GM12864 (cell line): Measurements from ENCODE around the gene DMRT1.

Source experiments
- DNase-seq: peaks from one replicate; pipeline ENCODE4 v3.0.0-alpha.2; 2011; ENCODE audit warnings: low read depth
- H3K4me3 ChIP-seq: 2 replicates; pipeline ENCODE4 v1.5.1; 2011; ENCODE audit warnings: mild to moderate bottlenecking, low read depth, low read length, control low read depth
- CTCF ChIP-seq: IDR thresholded peaks from 2 replicates; pipeline ENCODE4 v1.5.1; 2011; ENCODE audit warnings: low read depth, mild to moderate bottlenecking, moderate library complexity, low read length, control low read depth, inconsistent platforms; ENCODE audit errors: missing control alignments

The DMRT1 gene

GRCh38 chr9:942805-943580, 101.5 kb downstream of the DMRT1 start:
- no peak for TF ChIP-seq CTCF
- no peak for DNase-seq
- H3K4me3 ChIP-seq = no peak overlapping the region

GRCh38 chr9:947985-948384, 106.5 kb downstream of the DMRT1 start:
- no peak for TF ChIP-seq CTCF
- no peak overlapping the region for H3K4me3 ChIP-seq
- DNase-seq = no peak

- DNase-seq = no peak
- H3K4me3 ChIP-seq = no peak overlapping the region
- TF ChIP-seq CTCF = no peak
These were observed 107.0 kb downstream of the DMRT1 start for GRCh38 chr9:948497-948896.

GRCh38 chr9:950139-950538, 108.6 kb downstream of the DMRT1 start:
- no peak overlapping the region for H3K4me3 ChIP-seq
- no peak for TF ChIP-seq CTCF
- DNase-seq = no peak

GRCh38 chr9:952546-952945, 111.0 kb downstream of the DMRT1 start:
- DNase-seq = no peak
- H3K4me3 ChIP-seq = no peak overlapping the region
- no peak for TF ChIP-seq CTCF

GRCh38 chr9:959105-959504, 117.6 kb downstream of the DMRT1 start:
- no peak for DNase-seq
- no peak for TF ChIP-seq CTCF
- H3K4me3 ChIP-seq = no peak overlapping the region

- H3K4me3 ChIP-seq = no peak overlapping the region
- no peak for DNase-seq
- no peak for TF ChIP-seq CTCF
These were observed 118.4 kb downstream of the DMRT1 start for GRCh38 chr9:959914-960313.
